Keratinocyte (primary cell): ENCODE measurements around the gene ZNF177. TPM values are rescaled to one million over a fixed set of nuclear protein-coding genes. Genes with fewer than 3 reads are reported as not detected.
A peak's percentile ranks its signal among the peaks of the same experiment; 100 is the strongest.

Experiments
- DNase-seq: peaks from one replicate; pipeline ENCODE4 v3.0.0-alpha.2; 2011; ENCODE audit warnings: low read depth, missing footprints, low spot score
- FAIRE-seq: peaks from 2 replicates; lab custom pipeline; 2011; peaks lifted over from hg19 to GRCh38; lab: Jason Lieb, UNC
- H2AFZ ChIP-seq: 2 replicates; pipeline ENCODE4 v1.6.0; 2012; ENCODE audit warnings: low read length, control low read depth, inconsistent platforms; ENCODE audit not compliant: control insufficient read depth
- H3K27ac ChIP-seq: 2 replicates; pipeline ENCODE4 v1.5.1; 2011; ENCODE audit warnings: low read length; ENCODE audit not compliant: control insufficient read depth, insufficient read depth
- H3K27me3 ChIP-seq: 3 replicates; pipeline ENCODE4 v1.6.0; 2011; ENCODE audit warnings: low read length; ENCODE audit not compliant: control insufficient read depth, insufficient read depth; ENCODE audit errors: extremely low read depth
- H3K36me3 ChIP-seq, 2 experiments: 2 replicates in 1 of 2; 3 replicates in 1 of 2; pipeline ENCODE4 v1.5.1; 2011; ENCODE audit warnings: low read length in 2 of 2, mild to moderate bottlenecking in 1 of 2; ENCODE audit not compliant: control insufficient read depth in 2 of 2, insufficient read depth in 2 of 2; ENCODE audit errors: extremely low read depth in 1 of 2
- H3K4me1 ChIP-seq: 3 replicates; pipeline ENCODE4 v1.5.1; 2011; ENCODE audit warnings: low read length; ENCODE audit not compliant: control insufficient read depth, insufficient read depth; ENCODE audit errors: extremely low read depth
- H3K4me2 ChIP-seq: 3 replicates; pipeline ENCODE4 v1.6.0; 2011; ENCODE audit warnings: low read depth, low read length; ENCODE audit not compliant: control insufficient read depth, insufficient read depth; ENCODE audit errors: extremely low read depth
- H3K4me3 ChIP-seq, 3 experiments: fragments of 200-600 bp in 1 of 3; sonication (generic) in 1 of 3; 2 replicates in 2 of 3; 3 replicates in 1 of 3; pipeline ENCODE4 v1.5.1; 2011 to 2016; ENCODE audit warnings: low read length in 3 of 3, mild to moderate bottlenecking in 3 of 3, control low read depth in 2 of 3, inconsistent platforms in 1 of 3, low read depth in 1 of 3, mixed read lengths in 1 of 3, mixed run types in 1 of 3, moderate library complexity in 1 of 3; ENCODE audit not compliant: control insufficient read depth in 2 of 3, insufficient read depth in 2 of 3; ENCODE audit errors: extremely low read depth in 1 of 3
- H3K79me2 ChIP-seq: 2 replicates; pipeline ENCODE4 v1.6.0; 2012; ENCODE audit warnings: low read length; ENCODE audit not compliant: control insufficient read depth, insufficient read depth
- H3K9ac ChIP-seq: 3 replicates; pipeline ENCODE4 v1.6.0; 2011; ENCODE audit warnings: low read length; ENCODE audit not compliant: control insufficient read depth, insufficient read depth; ENCODE audit errors: extremely low read depth
- H3K9me1 ChIP-seq: 3 replicates; pipeline ENCODE4 v1.6.0; 2011; ENCODE audit warnings: low read length; ENCODE audit not compliant: control insufficient read depth, insufficient read depth; ENCODE audit errors: extremely low read depth
- H3K9me3 ChIP-seq: 2 replicates; pipeline ENCODE4 v1.5.1; 2012; ENCODE audit warnings: low read depth, low read length; ENCODE audit not compliant: control insufficient read depth
- H4K20me1 ChIP-seq: 3 replicates; pipeline ENCODE4 v1.6.0; 2011; ENCODE audit warnings: low read length; ENCODE audit not compliant: control insufficient read depth, insufficient read depth; ENCODE audit errors: extremely low read depth
- CTCF ChIP-seq, 3 experiments: IDR thresholded peaks in 1 of 3; conservative IDR thresholded peaks in 1 of 3; optimal IDR thresholded peaks in 1 of 3; 2 replicates in 2 of 3; 3 replicates in 1 of 3; pipeline versions ENCODE3 to v1.5.1; 2011; ENCODE audit warnings: low read length in 3 of 3, mild to moderate bottlenecking in 3 of 3, moderate library complexity in 2 of 3, control low read depth in 1 of 3, inconsistent platforms in 1 of 3; ENCODE audit not compliant: insufficient read depth in 2 of 3; ENCODE audit errors: extremely low read depth in 1 of 3
- EZH2 ChIP-seq: IDR thresholded peaks from one replicate; pipeline ENCODE4 v1.6.1; 2012; ENCODE audit warnings: inconsistent platforms, mild to moderate bottlenecking, low read length, moderate library complexity
- dilution Hi-C: fragments of 300-500 bp; cut with MboI; formaldehyde crosslinking; loops from one replicate; pipeline ENCODE4 v1.7.0; 2020; ENCODE audit warnings: low sequenced_read_pairs; ENCODE audit not compliant: extremely low pct_ligation_motif_present
- polyA plus RNA-seq, 5 experiments: library from polyadenylated mRNA; depleted of rRNA in 3 of 5; stranded (reverse) in 3 of 5; stranded (forward) in 1 of 5; unstranded in 1 of 5; fragments of >200 nt; gene quantifications; 1 replicate in 1 of 5; 2 replicates in 3 of 5; 3 replicates in 1 of 5; pipeline versions ENCODE4 v1.2.1 to v1.2.3, GENCODE V29; 2011 to 2012; ENCODE audit warnings: missing spikeins in 2 of 5, low read depth in 1 of 5, low replicate concordance in 1 of 5

Gene ZNF177
- polyA plus RNA-seq, 1 donor (not counting 4 experiments of a cell fraction or from before 2014, with no cell fraction given): 2.0 TPM

- no peak overlapping the region for H2AFZ ChIP-seq
- no peak for TF ChIP-seq EZH2
- TF ChIP-seq CTCF (optimal IDR thresholded peaks at IDR 0.05 in 1 of 3, IDR thresholded peaks at IDR 0.05 in 1 of 3, conservative IDR thresholded peaks at IDR 0.05 in 1 of 3; ENCODE audit: extremely low read depth in 1 of 3, insufficient read depth in 2 of 3, low read length in 3 of 3): peak; percentile 70 to 80 (median 75)
- no peaks in the 10 kb centered on the region for H3K27me3 ChIP-seq
- H3K9ac ChIP-seq: no peak overlapping the region
- peaks cover 12% of the 10 kb centered on the region for H3K4me1 ChIP-seq
- dilution Hi-C loops: no loop called here
- no peaks in the 10 kb centered on the region for H3K9me1 ChIP-seq
- peaks cover 18% of the 10 kb centered on the region for H3K79me2 ChIP-seq
- peak; percentile 5 for DNase-seq
- peak; percentile 39 for FAIRE-seq
- no peaks in the 10 kb centered on the region for H4K20me1 ChIP-seq
- peaks cover 2 to 6% of the 10 kb centered on the region in 2 experiments for H3K36me3 ChIP-seq
- no peak overlapping the region for H3K27ac ChIP-seq
- H3K9me3 ChIP-seq: no peaks in the 10 kb centered on the region
- H3K4me3 ChIP-seq: no peak overlapping the region
- no peak overlapping the region for H3K4me2 ChIP-seq
These were observed 68.7 kb downstream of the ZNF177 start for GRCh38 chr19:9431475-9431874.

Other genes with a start within 250 kb of the ZNF177 start
- gene OR7G1, start 247.2 kb upstream of the ZNF177 start, polyA plus RNA-seq: not detected in 3 replicates
- not detected in 3 replicates for gene OR7G3, start 236.1 kb upstream of the ZNF177 start, polyA plus RNA-seq
- 15.7 to 25.9 TPM (median 21.9 TPM) in 3 replicates for gene ZNF317, start 222.6 kb upstream of the ZNF177 start, polyA plus RNA-seq
- 0.03 TPM in 1 of 3 replicates, not detected in the others for gene OR7D2, start 184.0 kb upstream of the ZNF177 start, polyA plus RNA-seq
- not detected in 3 replicates for gene OR7D4, start 143.4 kb upstream of the ZNF177 start, polyA plus RNA-seq
- gene OR7E24, start 112.1 kb upstream of the ZNF177 start, polyA plus RNA-seq: not detected in 3 replicates
- gene ZNF699, start 53.2 kb upstream of the ZNF177 start, polyA plus RNA-seq: 3.7 to 4.0 TPM (median 4.0 TPM) in 3 replicates
- 6.4 to 13.1 TPM (median 12.8 TPM) in 3 replicates for gene ZNF559, start 38.8 kb upstream of the ZNF177 start, polyA plus RNA-seq
- gene ZNF266, start 72.6 kb downstream of the ZNF177 start, polyA plus RNA-seq: 5.2 to 7.7 TPM (median 7.2 TPM) in 3 replicates
- 0.04 to 0.19 TPM (median 0.15 TPM) in 3 replicates for gene ZNF560, start 135.6 kb downstream of the ZNF177 start, polyA plus RNA-seq
- 10.8 to 13.8 TPM (median 12.1 TPM) in 3 replicates for gene ZNF426, start 175.6 kb downstream of the ZNF177 start, polyA plus RNA-seq
- 8.9 to 20.3 TPM (median 17.7 TPM) in 3 replicates for gene ZNF121, start 221.5 kb downstream of the ZNF177 start, polyA plus RNA-seq